CD14-positive monocyte (primary cell): ENCODE data around the gene MKNK1. TPM values are rescaled to one million over a fixed set of nuclear protein-coding genes. Genes with fewer than 3 reads are reported as not detected.

Experiments
- DNase-seq, 3 donors: peaks; one replicate each; pipeline ENCODE4 v3.0.0-alpha.2; 2011 to 2022
- H2AFZ ChIP-seq: 2 replicates; pipeline ENCODE4 v1.6.0; 2012; ENCODE audit warnings: mild to moderate bottlenecking, low read depth, low read length, inconsistent platforms; ENCODE audit not compliant: insufficient read depth, poor library complexity, severe bottlenecking
- H3K27ac ChIP-seq, 2 donors: 1 replicate in 1 of 2; 2 replicates in 1 of 2; pipeline ENCODE4 v1.5.1; 2012 to 2013; ENCODE audit warnings: low read length in 2 of 2, control low read depth in 1 of 2, inconsistent platforms in 1 of 2, low read depth in 1 of 2, mild to moderate bottlenecking in 1 of 2
- H3K27me3 ChIP-seq, 2 donors: one replicate each; pipeline versions ENCODE4 v1.6.0 to v1.6.1; 2011 to 2013; ENCODE audit warnings: low read length in 2 of 2; ENCODE audit not compliant: control insufficient read depth in 2 of 2, insufficient read depth in 2 of 2
- H3K36me3 ChIP-seq, 2 donors: replicated peaks in 1 of 2; 1 replicate in 1 of 2; 2 replicates in 1 of 2; pipeline versions ENCODE4 v1.5.1 to v1.6.1; 2012 to 2013; ENCODE audit warnings: low read length in 2 of 2, control low read depth in 1 of 2, inconsistent platforms in 1 of 2, mild to moderate bottlenecking in 1 of 2; ENCODE audit not compliant: insufficient read depth in 2 of 2, control insufficient read depth in 1 of 2
- H3K4me1 ChIP-seq, 2 donors: 1 replicate in 1 of 2; 2 replicates in 1 of 2; pipeline versions ENCODE4 v1.5.1 to v1.6.1; 2012 to 2013; ENCODE audit warnings: low read length in 2 of 2, control low read depth in 1 of 2, inconsistent platforms in 1 of 2, mild to moderate bottlenecking in 1 of 2, moderate library complexity in 1 of 2; ENCODE audit not compliant: insufficient read depth in 2 of 2, control insufficient read depth in 1 of 2
- H3K4me2 ChIP-seq: replicated peaks from 2 replicates; pipeline ENCODE3; 2012; ENCODE audit warnings: low read length, moderate library complexity, mild to moderate bottlenecking; ENCODE audit not compliant: poor library complexity, severe bottlenecking; ENCODE audit errors: extremely low read depth
- H3K4me3 ChIP-seq, 3 experiments: fragments of 200-600 bp in 1 of 3; sonication (generic) in 1 of 3; replicated peaks in 1 of 3; 1 replicate in 2 of 3; 2 replicates in 1 of 3; pipeline ENCODE4 v1.5.1; 2011 to 2013; ENCODE audit warnings: low read length in 3 of 3, mild to moderate bottlenecking in 3 of 3, control low read depth in 2 of 3, low read depth in 2 of 3, inconsistent platforms in 1 of 3, moderate library complexity in 1 of 3
- H3K79me2 ChIP-seq: 2 replicates; pipeline ENCODE4 v1.6.0; 2012; ENCODE audit warnings: mild to moderate bottlenecking, control low read depth, inconsistent platforms, low read length, moderate library complexity; ENCODE audit not compliant: insufficient read depth
- H3K9ac ChIP-seq: 2 replicates; pipeline ENCODE4 v1.6.0; 2017; ENCODE audit warnings: low read length, mild to moderate bottlenecking; ENCODE audit not compliant: insufficient read depth, poor library complexity, severe bottlenecking
- H3K9me3 ChIP-seq, 2 donors: replicated peaks in 1 of 2; 1 replicate in 1 of 2; 2 replicates in 1 of 2; pipeline versions ENCODE4 v1.5.1 to v1.6.1; 2012 to 2013; ENCODE audit warnings: low read length in 2 of 2, control low read depth in 1 of 2; ENCODE audit not compliant: control insufficient read depth in 1 of 2, insufficient read depth in 1 of 2
- H4K20me1 ChIP-seq: 2 replicates; pipeline ENCODE4 v1.6.0; 2012; ENCODE audit warnings: mild to moderate bottlenecking, low read length, control low read depth, moderate library complexity; ENCODE audit not compliant: insufficient read depth
- H3K27ac Mint-ChIP-seq, 7 donors: one replicate each; pipeline ENCODE4 v1.8.0; 2020; ENCODE audit warnings: mild to moderate bottlenecking in 7 of 7, mixed read lengths in 7 of 7, moderate library complexity in 6 of 7, inconsistent platforms in 2 of 7
- H3K27me3 Mint-ChIP-seq, 3 donors: one replicate each; pipeline ENCODE4 v1.8.0; 2021 to 2022; ENCODE audit warnings: low read depth in 3 of 3, mild to moderate bottlenecking in 3 of 3, mixed read lengths in 3 of 3, moderate library complexity in 3 of 3, inconsistent platforms in 1 of 3
- H3K36me3 Mint-ChIP-seq, 2 donors: one replicate each; pipeline ENCODE4 v1.8.0; 2020; ENCODE audit warnings: mixed read lengths in 2 of 2, inconsistent platforms in 1 of 2, mild to moderate bottlenecking in 1 of 2
- H3K4me1 Mint-ChIP-seq: one replicate; pipeline ENCODE4 v1.8.0; 2020; ENCODE audit warnings: mild to moderate bottlenecking, mixed read lengths
- H3K4me3 Mint-ChIP-seq, 2 donors: one replicate each; pipeline ENCODE4 v1.8.0; 2020; ENCODE audit warnings: mild to moderate bottlenecking in 2 of 2, mixed read lengths in 2 of 2, moderate library complexity in 1 of 2
- H3K9me3 Mint-ChIP-seq, 7 donors: one replicate each; pipeline ENCODE4 v1.8.0; 2020 to 2022; ENCODE audit warnings: mixed read lengths in 7 of 7, mild to moderate bottlenecking in 6 of 7, moderate library complexity in 6 of 7, inconsistent platforms in 2 of 7
- WGBS: methylation state at CpG from one replicate; pipeline ENCODE4 v1.1.5; 2013; ENCODE audit warnings: missing lambda C conversion rate; ENCODE audit not compliant: insufficient coverage; 5-methylcytosine and 5-hydroxymethylcytosine counted together
- intact Hi-C, 2 donors: fragments of 100-400 bp; cut with micrococcal nuclease; formaldehyde crosslinking; loops; one replicate each; pipeline versions ENCODE4 v1.15.0 to v1.15.1; 2023
- polyA plus RNA-seq, 3 donors: library from polyadenylated mRNA; depleted of rRNA in 1 of 3; unstranded in 2 of 3; stranded (reverse) in 1 of 3; fragments of 300-500 nt in 2 of 3; fragments of >200 nt in 1 of 3; fragmentation: Illumina TruSeq in 2 of 3; gene quantifications; 1 replicate in 2 of 3; 2 replicates in 1 of 3; pipeline ENCODE4 v1.2.3, GENCODE V29; 2012 to 2021
- TF ChIP-seq, protein P1 (sequence below): fragments of 200-600 bp; IDR thresholded peaks from one replicate; pipeline ENCODE4 v1.8.0; 2022; ENCODE audit warnings: antibody characterized with exemption, mild to moderate bottlenecking

Gene MKNK1
- polyA plus RNA-seq, 3 donors = 38.2 to 144 (median 38.6) TPM

GRCh38 chr1:46630719-46631118 lies 26.7 kb upstream of the MKNK1 start:
- Histone ChIP-seq H3K9ac (no peak overlapping the region), H3K4me3 (no peak overlapping the region), H3K4me2 (no peak overlapping the region), H2AFZ (no peak overlapping the region), H3K4me1 (no peaks in the 10 kb centered on the region), H3K9me3 (no peaks in the 10 kb centered on the region), H3K27me3 (no peaks in the 10 kb centered on the region), H3K79me2 (no peaks in the 10 kb centered on the region), H4K20me1 (no peaks in the 10 kb centered on the region), H3K36me3 (peaks cover 40 to 55% of the 10 kb centered on the region in 2 donors), H3K27ac (no peak overlapping the region)
- WGBS = 100% methylated on average over 1 of the region's 2 CpGs
- Mint-ChIP-seq H3K27me3 (peaks cover 0 to 2% (median 1%) of the 10 kb centered on the region in 3 donors), H3K4me1 (no peaks in the 10 kb centered on the region), H3K4me3 (no peak overlapping the region), H3K9me3 (peaks cover 0 to 2% (median 0%) of the 10 kb centered on the region in 7 donors), H3K27ac (no peak overlapping the region), H3K36me3 (peaks cover 40 to 41% of the 10 kb centered on the region in 2 donors)
- intact Hi-C loops = no loop called here
- no peak for DNase-seq
- TF ChIP-seq, protein P1, sequence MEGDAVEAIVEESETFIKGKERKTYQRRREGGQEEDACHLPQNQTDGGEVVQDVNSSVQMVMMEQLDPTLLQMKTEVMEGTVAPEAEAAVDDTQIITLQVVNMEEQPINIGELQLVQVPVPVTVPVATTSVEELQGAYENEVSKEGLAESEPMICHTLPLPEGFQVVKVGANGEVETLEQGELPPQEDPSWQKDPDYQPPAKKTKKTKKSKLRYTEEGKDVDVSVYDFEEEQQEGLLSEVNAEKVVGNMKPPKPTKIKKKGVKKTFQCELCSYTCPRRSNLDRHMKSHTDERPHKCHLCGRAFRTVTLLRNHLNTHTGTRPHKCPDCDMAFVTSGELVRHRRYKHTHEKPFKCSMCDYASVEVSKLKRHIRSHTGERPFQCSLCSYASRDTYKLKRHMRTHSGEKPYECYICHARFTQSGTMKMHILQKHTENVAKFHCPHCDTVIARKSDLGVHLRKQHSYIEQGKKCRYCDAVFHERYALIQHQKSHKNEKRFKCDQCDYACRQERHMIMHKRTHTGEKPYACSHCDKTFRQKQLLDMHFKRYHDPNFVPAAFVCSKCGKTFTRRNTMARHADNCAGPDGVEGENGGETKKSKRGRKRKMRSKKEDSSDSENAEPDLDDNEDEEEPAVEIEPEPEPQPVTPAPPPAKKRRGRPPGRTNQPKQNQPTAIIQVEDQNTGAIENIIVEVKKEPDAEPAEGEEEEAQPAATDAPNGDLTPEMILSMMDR = no peak

DNA sequence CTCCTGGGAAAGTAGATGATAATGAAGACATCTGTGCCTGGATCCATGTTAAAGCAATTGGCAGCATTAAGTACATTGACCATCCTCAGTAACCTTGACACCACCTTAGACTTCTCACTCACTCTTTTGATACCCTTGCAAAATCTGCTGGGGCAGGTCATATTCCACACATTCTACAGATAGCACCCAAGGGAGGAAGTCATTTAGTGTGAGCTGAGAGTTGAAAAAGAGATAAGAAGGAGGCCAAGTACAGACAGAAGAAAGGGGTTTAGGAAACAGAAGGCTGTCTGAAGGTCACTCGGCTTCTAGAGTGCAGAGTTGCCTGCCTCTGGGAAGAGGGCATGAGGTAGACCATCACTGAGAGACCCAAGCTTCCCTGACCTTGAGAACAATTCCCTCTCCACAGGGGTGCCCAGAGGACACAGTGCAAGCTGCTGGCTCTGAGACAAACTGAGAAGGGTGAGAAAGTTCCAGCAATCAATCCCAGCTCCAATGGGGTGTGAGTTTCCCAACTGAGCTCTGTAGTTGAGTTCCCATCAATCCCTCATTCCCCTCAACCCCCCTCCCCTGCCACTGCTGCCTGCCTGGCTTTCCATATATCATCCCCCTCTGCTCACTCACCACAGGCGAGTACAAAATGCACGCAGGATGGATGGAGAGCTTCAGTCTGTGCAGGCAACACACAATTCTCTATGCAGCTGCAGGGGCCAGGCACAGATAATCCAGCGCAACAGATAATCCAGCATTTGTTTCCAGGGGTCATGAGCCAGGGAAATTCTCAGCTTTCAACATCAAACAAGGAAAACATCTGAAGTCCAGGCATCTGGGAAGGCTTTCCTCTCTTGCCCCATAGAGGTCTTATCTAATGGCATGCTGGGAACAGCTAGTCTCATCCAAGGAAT lies 19.9 kb upstream of the MKNK1 start:
- intact Hi-C loops = no loop called here
- Histone ChIP-seq H3K4me1 (peaks cover under 1 to 1% of the 10 kb centered on the region in 2 donors), H4K20me1 (no peaks in the 10 kb centered on the region), H3K9me3 (no peaks in the 10 kb centered on the region), H2AFZ (no peak overlapping the region), H3K4me3 (no peak overlapping the region), H3K79me2 (no peaks in the 10 kb centered on the region), H3K27ac (no peak overlapping the region), H3K4me2 (no peak overlapping the region), H3K36me3 (no peaks in the 10 kb centered on the region), H3K9ac (no peak overlapping the region), H3K27me3 (no peaks in the 10 kb centered on the region)
- no peaks in the 10 kb centered on the region for H3K36me3 Mint-ChIP-seq
- H3K9me3 Mint-ChIP-seq = peaks cover 0 to 2% (median 0%) of the 10 kb centered on the region in 7 donors
- WGBS = 96% methylated on average over 3 of the region's 4 CpGs
- H3K27me3 Mint-ChIP-seq = peaks cover 0 to 5% (median 3%) of the 10 kb centered on the region in 3 donors
- DNase-seq = no peak
- H3K4me3 Mint-ChIP-seq = no peak overlapping the region
- TF ChIP-seq, protein P1 = no peak
- H3K4me1 Mint-ChIP-seq = peaks cover 3% of the 10 kb centered on the region
- H3K27ac Mint-ChIP-seq = no peak overlapping the region
